Measurements from ENCODE around the gene SMIM3.

DNA sequence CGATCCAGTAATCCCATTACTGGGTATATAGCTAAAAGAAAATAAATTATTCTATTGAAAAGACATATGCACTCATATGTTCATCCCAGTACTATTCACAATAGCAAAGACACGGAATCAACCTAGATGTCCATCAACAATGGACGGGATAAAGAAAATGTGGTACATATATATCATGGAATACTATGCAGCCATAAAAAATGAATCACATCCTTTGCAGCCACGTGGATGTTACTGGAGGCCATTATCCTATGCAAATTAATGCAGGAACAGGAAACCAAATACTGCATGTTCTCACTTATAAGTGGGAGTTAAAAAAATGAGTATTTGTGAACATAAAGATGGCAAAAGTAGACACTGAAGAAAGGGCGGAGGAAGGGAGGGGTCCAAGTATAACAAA, 51.2 kb downstream of the SMIM3 start:
- TF ChIP-seq, protein P1, sequence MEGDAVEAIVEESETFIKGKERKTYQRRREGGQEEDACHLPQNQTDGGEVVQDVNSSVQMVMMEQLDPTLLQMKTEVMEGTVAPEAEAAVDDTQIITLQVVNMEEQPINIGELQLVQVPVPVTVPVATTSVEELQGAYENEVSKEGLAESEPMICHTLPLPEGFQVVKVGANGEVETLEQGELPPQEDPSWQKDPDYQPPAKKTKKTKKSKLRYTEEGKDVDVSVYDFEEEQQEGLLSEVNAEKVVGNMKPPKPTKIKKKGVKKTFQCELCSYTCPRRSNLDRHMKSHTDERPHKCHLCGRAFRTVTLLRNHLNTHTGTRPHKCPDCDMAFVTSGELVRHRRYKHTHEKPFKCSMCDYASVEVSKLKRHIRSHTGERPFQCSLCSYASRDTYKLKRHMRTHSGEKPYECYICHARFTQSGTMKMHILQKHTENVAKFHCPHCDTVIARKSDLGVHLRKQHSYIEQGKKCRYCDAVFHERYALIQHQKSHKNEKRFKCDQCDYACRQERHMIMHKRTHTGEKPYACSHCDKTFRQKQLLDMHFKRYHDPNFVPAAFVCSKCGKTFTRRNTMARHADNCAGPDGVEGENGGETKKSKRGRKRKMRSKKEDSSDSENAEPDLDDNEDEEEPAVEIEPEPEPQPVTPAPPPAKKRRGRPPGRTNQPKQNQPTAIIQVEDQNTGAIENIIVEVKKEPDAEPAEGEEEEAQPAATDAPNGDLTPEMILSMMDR (IDR thresholded peaks at IDR 0.05), result no peak
- no peak for TF ChIP-seq ZFX (IDR thresholded peaks at IDR 0.05; ENCODE audit: borderline replicate concordance)
